ENCODE results near the gene WNT7B. TPM values are rescaled to one million over a fixed set of nuclear protein-coding genes. Genes with fewer than 3 reads are reported as not detected.

WNT7B gene
- total RNA-seq, 1 donor from 2014 or later, result 0.15 TPM

DNA sequence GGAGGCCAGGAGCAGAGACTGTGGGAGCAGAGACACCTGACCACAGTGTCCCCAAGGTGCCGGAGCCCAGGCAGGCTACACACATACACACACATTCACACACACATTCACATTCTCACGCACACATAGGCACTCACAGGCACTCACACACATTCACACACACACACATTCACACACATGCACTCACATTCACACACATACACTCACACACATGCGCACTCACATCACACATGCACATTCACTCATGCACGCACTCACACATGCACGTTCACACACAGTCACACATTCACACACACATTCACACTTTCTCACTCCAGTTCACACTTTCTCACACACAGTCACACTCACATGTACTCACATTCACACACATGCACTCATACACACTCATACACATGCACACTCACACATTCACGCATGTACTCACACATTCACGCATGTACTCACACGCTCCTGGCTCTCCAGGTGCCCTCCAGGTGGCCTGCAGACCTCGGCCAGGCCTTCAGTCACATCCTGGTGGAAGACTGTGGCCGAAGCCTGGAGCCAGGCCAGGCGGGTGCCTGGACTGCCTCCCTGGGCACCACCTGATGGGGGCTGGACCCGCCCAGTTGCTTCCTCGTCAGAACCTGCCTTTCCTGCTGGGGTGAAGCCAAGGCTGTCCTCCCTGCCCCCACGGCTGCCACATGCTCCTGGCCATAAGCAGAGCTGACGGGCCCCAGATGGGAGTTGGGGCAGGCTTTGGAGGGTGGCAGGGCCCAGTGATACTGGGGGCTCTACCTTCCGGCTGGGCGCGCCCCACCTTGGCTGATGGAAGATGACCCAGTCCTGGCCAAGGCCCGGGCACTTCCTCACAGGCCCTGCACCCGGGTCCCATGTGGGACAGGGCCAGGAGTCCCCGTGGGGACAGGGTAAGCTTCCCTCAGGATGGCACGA, 89.5 kb downstream of the WNT7B start:
- H3K27me3 Mint-ChIP-seq (ENCODE audit: low read depth), result peaks cover 9% of the 10 kb centered on the region
- TF ChIP-seq CTCF (IDR thresholded peaks at IDR 0.05), result no peak
- DNase-seq (ENCODE audit: low spot score), result peak; percentile 68
- H3K4me3 Mint-ChIP-seq (ENCODE audit: unreplicated experiment), result no peak overlapping the region
- H3K36me3 Mint-ChIP-seq (ENCODE audit: low read depth), result no peaks in the 10 kb centered on the region
- no peaks in the 10 kb centered on the region for H3K9me3 Mint-ChIP-seq (ENCODE audit: low read depth)
- no peaks in the 10 kb centered on the region for H3K4me1 Mint-ChIP-seq (ENCODE audit: low read depth)
- no peak overlapping the region for H3K27ac Mint-ChIP-seq (ENCODE audit: unreplicated experiment)

DNA sequence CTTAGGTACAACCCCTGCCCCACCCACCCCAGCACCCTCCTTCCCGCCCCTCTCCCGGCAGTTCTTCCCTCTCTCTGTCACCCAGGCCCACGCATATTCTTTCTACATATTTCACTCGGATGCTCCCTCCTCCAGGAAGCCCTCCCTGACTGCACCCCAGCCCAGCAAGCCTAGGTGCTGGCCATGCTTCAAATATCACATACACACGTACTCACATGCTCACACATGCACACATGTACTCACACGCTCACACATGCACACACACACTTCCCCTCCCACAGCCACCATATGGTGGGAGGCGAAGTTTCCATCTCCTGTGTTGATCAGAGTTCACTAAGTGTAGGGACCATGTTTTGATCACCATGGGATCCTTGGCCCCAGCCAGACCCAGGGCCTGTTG, 90.4 kb downstream of the WNT7B start:
- no peak overlapping the region for H3K4me3 Mint-ChIP-seq (ENCODE audit: unreplicated experiment)
- no peaks in the 10 kb centered on the region for H3K9me3 Mint-ChIP-seq (ENCODE audit: low read depth)
- TF ChIP-seq CTCF (IDR thresholded peaks at IDR 0.05), result no peak

GRCh38 chr22:45885941-45886395, 91.0 kb downstream of the WNT7B start:
- peaks cover 12% of the 10 kb centered on the region for H3K27me3 Mint-ChIP-seq (ENCODE audit: low read depth)
- no peak for TF ChIP-seq CTCF (IDR thresholded peaks at IDR 0.05)

More for the DNA sequence above, 90.4 kb downstream of the WNT7B start:
- peak; percentile 56 for DNase-seq (ENCODE audit: low spot score)
- peaks cover 9% of the 10 kb centered on the region for H3K27me3 Mint-ChIP-seq (ENCODE audit: low read depth)
- H3K36me3 Mint-ChIP-seq (ENCODE audit: low read depth), result no peaks in the 10 kb centered on the region
- no peaks in the 10 kb centered on the region for H3K4me1 Mint-ChIP-seq (ENCODE audit: low read depth)
- no peak overlapping the region for H3K27ac Mint-ChIP-seq (ENCODE audit: unreplicated experiment)

GRCh38 chr22:45885171-45885840, 91.7 kb downstream of the WNT7B start:
- H3K4me1 Mint-ChIP-seq (ENCODE audit: low read depth), result peaks cover 3% of the 10 kb centered on the region
- peak; percentile 58 for DNase-seq (ENCODE audit: low spot score)
- no peak overlapping the region for H3K27ac Mint-ChIP-seq (ENCODE audit: unreplicated experiment)
- TF ChIP-seq CTCF (IDR thresholded peaks at IDR 0.05), result no peak
- H3K4me3 Mint-ChIP-seq (ENCODE audit: unreplicated experiment), result no peak overlapping the region
- no peaks in the 10 kb centered on the region for H3K9me3 Mint-ChIP-seq (ENCODE audit: low read depth)
- H3K36me3 Mint-ChIP-seq (ENCODE audit: low read depth), result no peaks in the 10 kb centered on the region
- H3K27me3 Mint-ChIP-seq (ENCODE audit: low read depth), result peaks cover 14% of the 10 kb centered on the region

More at GRCh38 chr22:45885941-45886395, 91.0 kb downstream of the WNT7B start:
- Mint-ChIP-seq H3K27ac (ENCODE audit: unreplicated experiment) (no peak overlapping the region), H3K4me1 (ENCODE audit: low read depth) (no peaks in the 10 kb centered on the region), H3K4me3 (ENCODE audit: unreplicated experiment) (no peak overlapping the region), H3K36me3 (ENCODE audit: low read depth) (no peaks in the 10 kb centered on the region), H3K9me3 (ENCODE audit: low read depth) (no peaks in the 10 kb centered on the region)
- DNase-seq (ENCODE audit: low spot score), result peak; percentile 71
